Memory B cell (primary cell): ENCODE results near the gene INPPL1.

Experiments used
- ATAC-seq: fragments of 150-1000 bp; cut with Tn5 transposase; 2 replicates; pipeline ENCODE4 v1.10.0; 2021; ENCODE audit warnings: low read depth, mild to moderate bottlenecking, moderate library complexity
- DNase-seq, 2 donors: peaks; one replicate each; pipeline ENCODE4 v3.0.0; 2022; ENCODE audit warnings: low spot score in 2 of 2
- H3K27ac Mint-ChIP-seq: one replicate; pipeline ENCODE4 v1.8.0; 2022; ENCODE audit warnings: mild to moderate bottlenecking, moderate library complexity, mixed read lengths
- H3K27me3 Mint-ChIP-seq: one replicate; pipeline ENCODE4 v1.8.0; 2022; ENCODE audit warnings: mixed read lengths
- H3K36me3 Mint-ChIP-seq: one replicate; pipeline ENCODE4 v1.8.0; 2022; ENCODE audit warnings: mild to moderate bottlenecking, mixed read lengths
- H3K4me1 Mint-ChIP-seq: one replicate; pipeline ENCODE4 v1.8.0; 2022; ENCODE audit warnings: mixed read lengths
- H3K4me3 Mint-ChIP-seq: one replicate; pipeline ENCODE4 v1.8.0; 2022; ENCODE audit warnings: mild to moderate bottlenecking, moderate library complexity, mixed read lengths
- H3K9me3 Mint-ChIP-seq: one replicate; pipeline ENCODE4 v1.8.0; 2022; ENCODE audit warnings: mixed read lengths

The INPPL1 gene

DNA sequence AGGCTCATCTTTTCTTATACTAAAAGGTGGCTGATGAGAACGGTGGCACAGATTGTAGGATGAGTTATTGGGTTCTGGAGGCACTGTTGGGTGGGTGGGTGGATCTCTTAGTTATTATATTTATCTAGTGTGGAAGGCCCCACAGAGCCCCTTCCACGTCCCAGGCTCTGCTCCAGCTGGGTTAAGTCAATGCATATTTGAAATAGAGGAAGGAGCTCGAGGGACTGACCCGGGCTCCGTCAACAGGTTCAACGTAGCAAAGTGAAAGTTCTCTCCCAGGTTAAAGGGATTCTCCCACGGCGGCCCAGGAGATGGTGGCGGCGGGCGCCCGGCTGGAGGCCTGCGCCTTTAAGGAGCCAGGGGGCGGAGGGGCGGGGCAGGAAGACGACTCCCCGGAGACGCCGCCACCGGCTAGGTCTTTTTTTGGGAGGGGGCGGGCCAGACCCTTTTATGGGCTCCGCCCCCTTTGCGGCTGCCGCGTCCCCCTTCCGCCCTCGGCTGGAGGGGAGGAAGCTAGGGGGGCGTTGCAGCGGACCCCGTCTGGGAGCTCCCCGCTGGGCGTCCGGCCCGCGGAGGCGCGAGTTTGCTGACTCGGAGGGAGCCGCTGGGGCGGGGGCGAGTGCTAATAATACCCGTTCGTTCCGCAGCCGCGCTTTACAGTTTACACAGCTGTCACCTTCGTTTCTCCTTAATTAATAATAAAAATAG is 1.5 kb upstream of the INPPL1 start:
- H3K27ac Mint-ChIP-seq, result peak overlapping the region; percentile 91
- peak; percentile 67 for ATAC-seq

GRCh38 chr11:72223615-72224563 is 678 bp upstream of the INPPL1 start:
- H3K27me3 Mint-ChIP-seq, result no peaks in the 10 kb centered on the region
- H3K4me3 Mint-ChIP-seq, result peak overlapping the region; percentile 93
- ATAC-seq (peak; percentile 49), DNase-seq (peak in 1 of 2 donors; percentile 52)
- peak overlapping the region; percentile 89 for H3K27ac Mint-ChIP-seq
- peaks cover 3% of the 10 kb centered on the region for H3K36me3 Mint-ChIP-seq
- peaks cover 30% of the 10 kb centered on the region for H3K4me1 Mint-ChIP-seq
- no peaks in the 10 kb centered on the region for H3K9me3 Mint-ChIP-seq

More for the DNA sequence above, 1.5 kb upstream of the INPPL1 start:
- H3K27me3 Mint-ChIP-seq, result no peaks in the 10 kb centered on the region
- H3K9me3 Mint-ChIP-seq, result no peaks in the 10 kb centered on the region
- H3K4me1 Mint-ChIP-seq, result peaks cover 38% of the 10 kb centered on the region
- H3K36me3 Mint-ChIP-seq, result no peaks in the 10 kb centered on the region
- peak; percentile 81 to 89 for DNase-seq
- H3K4me3 Mint-ChIP-seq, result peak overlapping the region; percentile 93

DNA sequence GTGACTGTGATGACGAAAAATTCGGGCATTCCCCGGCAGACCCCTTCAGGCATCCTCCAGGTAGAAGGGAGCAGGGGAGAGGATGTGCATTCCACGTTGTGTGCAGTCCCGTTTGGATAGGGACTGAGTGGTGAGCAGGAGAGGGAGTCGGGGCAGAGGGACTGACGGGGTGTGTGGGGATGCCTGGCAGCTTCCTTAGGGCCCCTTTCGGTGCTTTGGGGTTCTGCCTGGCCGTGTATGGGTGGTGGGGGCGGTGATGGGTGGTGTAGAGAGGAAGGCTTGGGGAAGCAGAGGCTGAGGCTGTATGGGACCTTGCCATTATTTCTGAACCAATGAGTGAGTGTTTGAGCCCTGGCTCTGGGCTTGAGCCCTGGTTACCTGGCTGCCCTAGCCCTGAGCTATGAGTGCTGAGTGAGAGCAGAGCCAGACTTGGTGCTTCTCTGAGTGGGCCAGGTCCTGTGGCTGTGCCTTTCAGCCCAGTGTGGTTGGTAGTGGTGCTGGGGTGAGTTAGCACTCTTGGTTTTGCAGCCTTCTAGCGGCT is 914 bp downstream of the INPPL1 start:
- Mint-ChIP-seq H3K9me3 (no peaks in the 10 kb centered on the region), H3K36me3 (peaks cover 10% of the 10 kb centered on the region), H3K4me3 (peak overlapping the region; percentile 84), H3K27ac (peak overlapping the region; percentile 76), H3K4me1 (peaks cover 29% of the 10 kb centered on the region), H3K27me3 (no peaks in the 10 kb centered on the region)
- DNase-seq (peak in 1 of 2 donors; percentile 26), ATAC-seq (peak; percentile 8)

GRCh38 chr11:72226701-72227100 is 2.1 kb downstream of the INPPL1 start:
- H3K4me1 Mint-ChIP-seq, result peaks cover 21% of the 10 kb centered on the region
- no peak for ATAC-seq
- no peak overlapping the region for H3K27ac Mint-ChIP-seq
- H3K27me3 Mint-ChIP-seq, result no peaks in the 10 kb centered on the region
- H3K4me3 Mint-ChIP-seq, result no peak overlapping the region
- H3K9me3 Mint-ChIP-seq, result no peaks in the 10 kb centered on the region
- DNase-seq, result no peak
- peaks cover 13% of the 10 kb centered on the region for H3K36me3 Mint-ChIP-seq

GRCh38 chr11:72227316-72228228 is 3.0 kb downstream of the INPPL1 start:
- H3K27me3 Mint-ChIP-seq, result no peaks in the 10 kb centered on the region
- DNase-seq (no peak), ATAC-seq (no peak)
- H3K27ac Mint-ChIP-seq, result no peak overlapping the region
- H3K4me3 Mint-ChIP-seq, result no peak overlapping the region
- peaks cover 15% of the 10 kb centered on the region for H3K4me1 Mint-ChIP-seq
- H3K9me3 Mint-ChIP-seq, result no peaks in the 10 kb centered on the region
- peaks cover 16% of the 10 kb centered on the region for H3K36me3 Mint-ChIP-seq

- ATAC-seq (no peak), DNase-seq (no peak)
- peaks cover 16% of the 10 kb centered on the region for H3K36me3 Mint-ChIP-seq
- no peaks in the 10 kb centered on the region for H3K9me3 Mint-ChIP-seq
- H3K4me1 Mint-ChIP-seq, result peaks cover 14% of the 10 kb centered on the region
- H3K27ac Mint-ChIP-seq, result no peak overlapping the region
- no peak overlapping the region for H3K4me3 Mint-ChIP-seq
- H3K27me3 Mint-ChIP-seq, result no peaks in the 10 kb centered on the region
Observed at GRCh38 chr11:72228229-72228843, 3.8 kb downstream of the INPPL1 start.

- Mint-ChIP-seq H3K27me3 (no peaks in the 10 kb centered on the region), H3K36me3 (peaks cover 16% of the 10 kb centered on the region), H3K9me3 (no peaks in the 10 kb centered on the region), H3K4me3 (no peak overlapping the region), H3K4me1 (peaks cover 18% of the 10 kb centered on the region), H3K27ac (no peak overlapping the region)
- no peak for DNase-seq
- ATAC-seq, result no peak
Observed at GRCh38 chr11:72228844-72229231, 4.3 kb downstream of the INPPL1 start.

GRCh38 chr11:72229336-72229924 is 4.9 kb downstream of the INPPL1 start:
- Mint-ChIP-seq H3K9me3 (no peaks in the 10 kb centered on the region), H3K27ac (no peak overlapping the region), H3K4me3 (no peak overlapping the region), H3K36me3 (peaks cover 20% of the 10 kb centered on the region), H3K27me3 (no peaks in the 10 kb centered on the region), H3K4me1 (peaks cover 21% of the 10 kb centered on the region)
- ATAC-seq, result no peak
- no peak for DNase-seq

DNA sequence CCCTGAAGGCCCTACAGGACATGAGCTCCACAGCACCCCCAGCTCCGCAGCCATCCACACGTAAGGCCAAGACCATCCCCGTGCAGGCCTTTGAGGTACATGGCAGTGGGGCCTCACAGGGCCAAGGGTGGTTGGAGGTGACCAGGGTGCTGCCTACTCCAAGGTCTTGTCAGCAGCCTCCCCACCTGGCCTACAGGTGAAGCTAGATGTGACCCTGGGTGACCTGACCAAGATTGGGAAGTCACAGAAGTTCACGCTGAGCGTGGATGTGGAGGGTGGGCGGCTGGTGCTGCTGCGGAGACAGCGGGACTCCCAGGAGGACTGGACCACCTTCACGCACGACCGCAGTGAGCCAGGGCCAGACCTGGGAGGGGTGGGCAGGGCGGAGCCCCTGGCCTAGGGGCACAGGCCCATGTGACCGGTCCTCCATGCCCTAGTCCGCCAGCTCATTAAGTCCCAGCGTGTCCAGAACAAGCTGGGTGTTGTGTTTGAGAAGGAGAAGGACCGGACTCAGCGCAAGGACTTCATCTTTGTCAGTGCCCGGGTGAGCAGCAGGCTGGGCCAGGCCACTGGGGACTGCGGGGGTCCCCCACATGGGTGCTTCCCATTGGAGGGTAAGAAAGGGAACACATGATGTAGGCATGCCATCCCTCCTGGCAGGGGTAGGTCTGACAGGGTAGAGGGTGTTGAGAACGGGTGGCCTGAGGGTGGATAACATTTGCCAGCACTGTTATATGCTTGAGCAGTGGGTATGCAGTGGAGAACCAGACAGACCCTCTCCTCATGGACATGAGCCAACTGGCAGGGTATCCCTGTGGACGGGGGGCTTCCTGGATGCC is 5.6 kb downstream of the INPPL1 start:
- H3K36me3 Mint-ChIP-seq, result peaks cover 24% of the 10 kb centered on the region
- no peaks in the 10 kb centered on the region for H3K9me3 Mint-ChIP-seq
- no peak overlapping the region for H3K27ac Mint-ChIP-seq
- ATAC-seq (no peak), DNase-seq (no peak)
- H3K27me3 Mint-ChIP-seq, result no peaks in the 10 kb centered on the region
- H3K4me3 Mint-ChIP-seq, result no peak overlapping the region
- H3K4me1 Mint-ChIP-seq, result peaks cover 23% of the 10 kb centered on the region

DNA sequence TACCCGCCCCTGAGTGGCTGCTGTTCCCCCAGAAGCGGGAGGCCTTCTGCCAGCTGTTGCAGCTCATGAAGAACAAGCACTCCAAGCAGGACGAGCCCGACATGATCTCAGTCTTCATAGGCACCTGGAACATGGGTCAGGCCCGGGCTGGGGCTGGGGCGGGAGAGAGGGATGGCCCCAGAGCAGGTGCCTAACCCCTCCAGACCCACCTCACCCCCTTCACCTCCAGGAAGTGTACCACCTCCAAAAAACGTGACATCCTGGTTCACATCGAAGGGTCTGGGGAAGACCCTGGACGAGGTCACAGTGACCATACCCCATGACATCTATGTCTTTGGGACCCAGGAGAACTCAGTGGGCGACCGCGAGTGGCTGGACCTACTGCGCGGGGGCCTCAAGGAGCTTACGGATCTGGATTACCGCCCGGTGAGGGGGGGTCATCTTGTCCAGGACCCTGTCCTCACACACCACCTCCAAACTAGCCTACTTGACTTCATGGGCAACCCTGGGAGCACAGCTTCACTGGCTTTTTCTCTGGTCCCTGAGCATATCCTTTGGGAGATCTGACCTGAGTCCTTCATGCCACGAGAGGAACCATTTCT is 6.3 kb downstream of the INPPL1 start:
- H3K27ac Mint-ChIP-seq, result no peak overlapping the region
- no peak overlapping the region for H3K4me3 Mint-ChIP-seq
- H3K4me1 Mint-ChIP-seq, result peaks cover 18% of the 10 kb centered on the region
- H3K27me3 Mint-ChIP-seq, result no peaks in the 10 kb centered on the region
- ATAC-seq (no peak), DNase-seq (no peak)
- peaks cover 24% of the 10 kb centered on the region for H3K36me3 Mint-ChIP-seq
- H3K9me3 Mint-ChIP-seq, result no peaks in the 10 kb centered on the region

GRCh38 chr11:72231396-72232259 is 7.1 kb downstream of the INPPL1 start:
- ATAC-seq (no peak), DNase-seq (no peak)
- Mint-ChIP-seq H3K27me3 (no peaks in the 10 kb centered on the region), H3K9me3 (no peaks in the 10 kb centered on the region), H3K36me3 (peaks cover 26% of the 10 kb centered on the region), H3K27ac (peak overlapping the region; percentile 17), H3K4me1 (peaks cover 15% of the 10 kb centered on the region), H3K4me3 (no peak overlapping the region)
